GM12873 (cell line): Measurements from ENCODE around the gene SDHB.

ENCODE experiments used
- TF ChIP-seq, protein P1 (sequence below): IDR thresholded peaks from 2 replicates; pipeline ENCODE4 v1.5.1; 2012; ENCODE audit warnings: low read depth, mild to moderate bottlenecking, moderate library complexity, low read length, control low read depth; ENCODE audit not compliant: insufficient read depth; ENCODE audit errors: missing control alignments

Gene SDHB

DNA sequence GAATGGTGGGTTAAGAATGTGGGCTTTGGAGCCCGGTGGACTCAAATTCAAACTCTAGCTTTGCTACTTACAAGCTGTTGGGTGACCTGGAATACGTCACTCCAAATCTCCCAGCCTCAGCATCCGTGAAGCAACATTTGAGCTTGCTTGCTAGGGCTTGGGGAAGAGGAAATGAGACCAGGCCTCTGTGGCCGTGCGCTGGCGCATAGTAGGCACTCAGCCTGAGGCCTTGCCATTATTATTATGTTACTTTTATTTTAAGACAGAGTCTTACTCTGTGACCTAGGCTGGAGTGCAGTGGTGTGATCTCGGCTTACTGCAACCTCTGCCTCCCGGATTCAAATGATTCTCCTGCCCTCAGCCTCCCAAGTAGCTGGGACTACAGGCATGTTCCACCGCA lies 61.2 kb downstream of the SDHB start:
- TF ChIP-seq, protein P1, sequence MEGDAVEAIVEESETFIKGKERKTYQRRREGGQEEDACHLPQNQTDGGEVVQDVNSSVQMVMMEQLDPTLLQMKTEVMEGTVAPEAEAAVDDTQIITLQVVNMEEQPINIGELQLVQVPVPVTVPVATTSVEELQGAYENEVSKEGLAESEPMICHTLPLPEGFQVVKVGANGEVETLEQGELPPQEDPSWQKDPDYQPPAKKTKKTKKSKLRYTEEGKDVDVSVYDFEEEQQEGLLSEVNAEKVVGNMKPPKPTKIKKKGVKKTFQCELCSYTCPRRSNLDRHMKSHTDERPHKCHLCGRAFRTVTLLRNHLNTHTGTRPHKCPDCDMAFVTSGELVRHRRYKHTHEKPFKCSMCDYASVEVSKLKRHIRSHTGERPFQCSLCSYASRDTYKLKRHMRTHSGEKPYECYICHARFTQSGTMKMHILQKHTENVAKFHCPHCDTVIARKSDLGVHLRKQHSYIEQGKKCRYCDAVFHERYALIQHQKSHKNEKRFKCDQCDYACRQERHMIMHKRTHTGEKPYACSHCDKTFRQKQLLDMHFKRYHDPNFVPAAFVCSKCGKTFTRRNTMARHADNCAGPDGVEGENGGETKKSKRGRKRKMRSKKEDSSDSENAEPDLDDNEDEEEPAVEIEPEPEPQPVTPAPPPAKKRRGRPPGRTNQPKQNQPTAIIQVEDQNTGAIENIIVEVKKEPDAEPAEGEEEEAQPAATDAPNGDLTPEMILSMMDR, result no peak

DNA sequence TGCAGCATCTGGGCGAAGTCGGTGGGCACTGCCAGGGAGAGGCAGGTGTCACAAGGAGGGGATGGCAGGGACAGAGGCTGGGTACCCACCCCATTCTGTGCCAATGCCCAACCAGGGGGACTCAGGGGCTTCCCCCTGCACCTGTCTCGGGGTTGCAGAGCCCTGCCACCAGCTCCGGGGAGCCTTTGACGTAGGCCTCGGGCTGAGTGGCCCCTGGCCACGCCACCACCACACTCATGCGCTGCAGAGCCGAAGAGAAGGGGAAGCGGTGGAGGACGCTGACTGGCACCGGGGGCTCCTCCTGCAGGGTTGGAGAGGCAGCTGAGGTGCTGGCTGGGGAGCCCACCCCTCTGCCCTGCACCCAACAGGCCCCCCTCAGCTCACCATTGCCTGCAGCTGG lies 61.7 kb downstream of the SDHB start:
- TF ChIP-seq, protein P1, result no peak

DNA sequence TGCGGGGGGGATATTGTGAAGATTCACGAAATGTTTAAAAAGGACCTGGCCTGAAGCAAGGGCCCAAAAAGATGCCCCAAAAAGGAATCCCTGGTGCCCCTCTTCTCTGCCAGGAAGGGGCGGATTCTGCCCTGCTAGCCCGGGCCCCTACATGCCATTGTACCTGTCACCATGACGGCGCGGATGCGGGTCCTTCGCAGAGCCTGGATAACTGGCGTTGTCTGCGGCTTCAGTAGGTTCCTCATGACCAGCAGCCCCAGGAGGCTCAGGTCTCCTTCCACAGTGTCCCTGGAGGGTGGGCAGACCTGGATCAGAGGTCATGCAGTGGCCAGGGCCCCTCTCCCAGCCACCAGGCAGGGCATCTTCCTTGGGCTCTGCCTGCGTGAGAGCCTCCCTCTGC lies 62.3 kb downstream of the SDHB start:
- TF ChIP-seq, protein P1, result no peak

DNA sequence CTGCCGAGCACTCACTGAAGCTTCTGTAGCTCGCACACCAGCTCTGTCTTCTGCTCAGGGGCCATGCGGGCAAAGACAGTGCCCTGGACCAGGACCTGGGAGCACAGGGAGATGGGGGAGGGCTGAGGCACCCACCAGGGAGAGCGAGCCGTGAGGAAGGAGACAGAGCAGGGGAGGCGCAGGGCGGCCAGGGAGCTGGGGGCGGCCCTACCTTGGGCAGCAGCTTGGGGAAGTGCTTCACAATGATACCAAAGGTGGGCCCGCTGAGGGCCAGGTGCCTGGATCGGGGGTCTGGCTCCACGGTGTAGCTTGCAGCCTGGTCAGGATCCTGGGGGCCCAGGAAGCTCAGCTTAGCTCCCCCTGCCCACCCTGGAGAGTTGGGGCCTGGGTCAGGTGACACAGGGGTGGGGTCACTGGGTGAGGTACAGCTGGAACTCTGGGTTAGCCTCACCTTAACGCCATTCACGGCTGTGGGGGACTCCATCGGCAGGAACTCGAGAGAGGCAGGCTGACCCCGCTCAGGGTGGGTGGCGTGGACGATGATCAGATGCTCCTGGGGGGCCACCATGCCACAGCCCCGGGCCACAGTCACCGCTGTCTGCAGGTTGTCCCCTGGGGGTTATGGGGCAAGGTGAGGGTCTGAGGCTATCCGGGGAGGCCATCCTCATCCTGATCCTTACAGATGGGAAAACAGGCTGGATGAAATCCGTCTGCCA lies 64.0 kb downstream of the SDHB start:
- TF ChIP-seq, protein P1, result no peak

DNA sequence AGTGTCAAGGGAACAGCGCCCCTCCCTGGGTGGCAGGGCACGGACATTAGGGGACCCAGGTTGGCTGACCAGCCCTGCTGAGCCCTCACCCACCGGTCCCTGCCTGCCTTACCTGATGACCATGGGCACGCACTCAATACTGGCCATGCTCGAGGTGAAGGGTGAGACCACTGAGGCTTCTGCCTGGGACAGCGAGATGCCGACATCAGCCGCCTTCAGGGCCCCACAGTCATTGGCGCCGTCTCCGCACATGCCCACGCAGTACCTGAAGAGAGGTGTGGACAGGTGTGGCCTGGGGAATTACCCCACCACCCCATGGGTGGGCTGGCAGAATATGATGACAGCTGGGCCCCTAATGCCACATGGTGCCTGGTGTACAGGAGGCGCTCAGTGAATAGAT lies 65.6 kb downstream of the SDHB start:
- TF ChIP-seq, protein P1, result no peak

DNA sequence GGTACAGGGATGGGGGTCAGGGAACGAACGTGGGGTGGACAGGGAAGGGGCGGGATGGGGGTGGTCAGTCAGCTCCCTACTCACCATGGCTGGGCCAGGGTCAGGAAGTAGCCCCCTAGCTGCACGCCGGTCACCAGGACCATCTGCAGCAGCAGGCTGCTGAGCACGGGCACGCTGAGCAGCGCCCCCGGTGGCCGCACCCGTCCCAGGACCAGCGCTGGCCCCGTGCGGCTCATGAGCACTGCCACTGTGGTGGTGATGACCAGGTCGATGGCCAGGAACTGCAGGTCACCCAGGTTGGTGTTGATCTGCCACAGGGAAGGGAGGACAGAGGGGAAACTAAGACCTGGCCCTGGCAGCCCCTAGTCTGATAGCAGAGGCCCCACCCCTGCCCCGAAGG lies 66.9 kb downstream of the SDHB start:
- TF ChIP-seq, protein P1, result peak; percentile 56

DNA sequence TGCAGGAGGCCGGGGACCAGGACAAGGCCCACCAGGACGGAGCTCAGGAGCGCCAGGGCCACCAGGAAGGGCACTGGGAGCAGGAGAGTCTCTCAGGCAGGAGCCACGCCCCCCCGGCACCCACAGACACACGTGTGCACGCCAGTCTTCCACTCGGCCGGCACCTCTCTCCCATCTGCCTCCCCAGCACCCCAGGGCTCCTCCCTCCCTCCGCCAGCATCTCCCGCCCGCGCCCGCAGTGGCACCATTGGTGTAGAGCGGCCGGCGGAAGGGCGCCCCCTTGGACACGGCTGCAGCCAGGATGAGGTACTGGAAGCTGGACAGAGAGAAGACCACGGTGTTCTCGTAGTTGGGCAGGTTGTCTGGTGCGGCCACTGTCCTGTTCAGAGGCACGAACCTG lies 67.3 kb downstream of the SDHB start:
- TF ChIP-seq, protein P1, result no peak

DNA sequence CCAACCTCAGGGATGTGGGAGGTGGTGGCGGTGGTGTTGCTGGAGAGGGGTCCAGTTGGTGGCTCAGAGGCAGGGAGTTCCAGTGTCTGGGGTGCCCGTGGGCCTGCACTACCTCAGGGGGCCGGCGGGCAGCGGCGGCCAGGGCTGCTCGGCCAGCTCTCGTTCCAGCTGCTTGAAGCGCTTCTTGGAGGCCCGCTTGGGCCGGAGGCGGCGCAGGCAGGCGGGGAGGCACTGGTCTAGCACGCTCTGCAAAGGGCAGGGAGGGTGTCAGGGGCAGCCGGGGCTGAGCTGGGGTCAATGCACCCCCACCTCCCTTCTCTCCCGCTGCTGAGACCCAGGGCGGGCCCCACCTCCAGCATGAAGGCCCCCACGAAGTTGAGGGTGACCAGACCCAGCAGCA lies 67.7 kb downstream of the SDHB start:
- TF ChIP-seq, protein P1, result no peak
